ACC112 (cell line): ENCODE data around the gene COLQ.
"Not testable (repeated sequence)": the region's sequence is repeated elsewhere in the genome, so short reads cannot be mapped to it uniquely, and the experiment has no call there.

Experiments
- H2AFZ ChIP-seq: fragments of 200-600 bp; sonication (generic); one replicate; pipeline ENCODE4 v1.6.0; 2017; ENCODE audit warnings: antibody characterized with exemption, low read length; ENCODE audit not compliant: unreplicated experiment
- H3K27ac ChIP-seq: fragments of 200-600 bp; sonication (generic); 2 replicates; pipeline ENCODE4 v1.5.1; 2014; ENCODE audit warnings: low read depth, mild to moderate bottlenecking, antibody characterized with exemption, low read length, moderate library complexity
- H3K27me3 ChIP-seq: fragments of 200-600 bp; sonication (generic); 2 replicates; pipeline ENCODE4 v1.6.1; 2014; ENCODE audit warnings: mild to moderate bottlenecking, antibody characterized with exemption, low read length, moderate library complexity, mixed read lengths; ENCODE audit not compliant: insufficient read depth
- H3K36me3 ChIP-seq: fragments of 200-600 bp; sonication (generic); 2 replicates; pipeline ENCODE4 v1.6.1; 2016; ENCODE audit warnings: mild to moderate bottlenecking, antibody characterized with exemption, low read length, moderate library complexity, mixed read lengths; ENCODE audit not compliant: insufficient read depth
- H3K4me1 ChIP-seq: fragments of 200-600 bp; sonication (generic); one replicate; pipeline ENCODE4 v1.6.1; 2016; ENCODE audit warnings: low read length, mixed read lengths; ENCODE audit not compliant: insufficient read depth, unreplicated experiment, control insufficient read depth
- H3K4me3 ChIP-seq: fragments of 200-600 bp; sonication (generic); 2 replicates; pipeline ENCODE4 v1.5.1; 2014; ENCODE audit warnings: mild to moderate bottlenecking, low read depth, low read length
- H3K79me2 ChIP-seq: fragments of 200-600 bp; sonication (generic); one replicate; pipeline ENCODE4 v1.6.0; 2016; ENCODE audit warnings: low read length; ENCODE audit not compliant: control insufficient read depth, unreplicated experiment, insufficient read depth

The COLQ gene

GRCh38 chr3:15492847-15493360, 28.6 kb downstream of the COLQ start:
- Histone ChIP-seq H3K4me1 (no peaks in the 10 kb centered on the region), H2AFZ (no peak overlapping the region), H3K4me3 (no peak overlapping the region), H3K27ac (no peak overlapping the region), H3K79me2 (no peaks in the 10 kb centered on the region), H3K36me3 (no peaks in the 10 kb centered on the region), H3K27me3 (no peaks in the 10 kb centered on the region)

- Histone ChIP-seq H3K27me3 (no peaks in the 10 kb centered on the region), H3K27ac (no peak overlapping the region), H3K4me3 (no peak overlapping the region), H3K4me1 (no peaks in the 10 kb centered on the region), H3K36me3 (no peaks in the 10 kb centered on the region), H3K79me2 (no peaks in the 10 kb centered on the region), H2AFZ (no peak overlapping the region)
Observed at GRCh38 chr3:15491143-15491542, 30.4 kb downstream of the COLQ start.

DNA sequence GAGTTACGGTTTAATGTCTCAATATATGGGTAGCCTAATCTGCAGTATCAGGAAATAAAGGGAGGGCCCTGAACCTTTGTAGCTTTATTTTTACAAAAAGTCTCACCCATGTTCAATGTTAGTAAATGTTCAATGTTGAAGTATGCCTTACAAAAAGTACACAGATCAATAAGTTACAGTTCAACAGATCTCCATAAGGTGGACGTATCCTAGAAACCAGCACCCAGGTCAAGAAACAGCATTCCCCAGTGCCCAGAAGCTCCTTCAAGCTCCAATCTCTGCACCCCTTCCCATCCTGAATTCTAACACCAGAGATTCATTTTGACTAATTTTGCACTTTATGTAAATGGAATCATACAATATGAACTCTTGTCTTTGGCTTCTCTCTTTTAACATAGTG, 31.3 kb downstream of the COLQ start:
- Histone ChIP-seq H2AFZ (no peak overlapping the region), H3K27me3 (peaks cover 4% of the 10 kb centered on the region; the same call in 1 of the 2 replicates)

GRCh38 chr3:15488002-15488401, 33.5 kb downstream of the COLQ start:
- H3K4me1 ChIP-seq, result no peaks in the 10 kb centered on the region
- no peak overlapping the region for H2AFZ ChIP-seq
- H3K4me3 ChIP-seq, result no peak overlapping the region
- no peaks in the 10 kb centered on the region for H3K36me3 ChIP-seq
- H3K27ac ChIP-seq, result no peak overlapping the region
- H3K79me2 ChIP-seq, result no peaks in the 10 kb centered on the region
- H3K27me3 ChIP-seq, result peaks cover 4% of the 10 kb centered on the region

More for the DNA sequence above, 31.3 kb downstream of the COLQ start:
- H3K36me3 ChIP-seq, result no peaks in the 10 kb centered on the region
- H3K79me2 ChIP-seq, result no peaks in the 10 kb centered on the region
- no peak overlapping the region for H3K27ac ChIP-seq
- no peak overlapping the region for H3K4me3 ChIP-seq
- no peaks in the 10 kb centered on the region for H3K4me1 ChIP-seq

DNA sequence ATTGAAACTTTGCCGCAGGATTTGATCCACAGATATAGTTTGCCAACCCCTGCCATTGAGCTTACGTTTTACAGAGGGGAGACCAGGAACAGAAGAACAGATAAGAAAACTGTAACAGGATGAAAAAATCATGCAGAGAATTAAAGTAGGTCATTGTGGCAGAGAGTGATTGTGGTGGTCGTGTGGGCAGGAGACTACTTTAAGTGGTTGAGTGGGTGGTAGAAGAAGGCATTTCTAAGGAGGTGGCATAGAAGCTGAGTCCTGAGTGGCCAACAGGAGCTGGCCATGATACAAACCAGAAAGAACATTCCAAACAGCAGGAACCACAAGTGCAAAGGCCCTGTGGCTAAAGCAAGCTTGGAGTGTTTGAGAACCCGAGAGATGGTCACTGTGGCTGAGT, 34.5 kb downstream of the COLQ start:
- no peak overlapping the region for H3K4me3 ChIP-seq

DNA sequence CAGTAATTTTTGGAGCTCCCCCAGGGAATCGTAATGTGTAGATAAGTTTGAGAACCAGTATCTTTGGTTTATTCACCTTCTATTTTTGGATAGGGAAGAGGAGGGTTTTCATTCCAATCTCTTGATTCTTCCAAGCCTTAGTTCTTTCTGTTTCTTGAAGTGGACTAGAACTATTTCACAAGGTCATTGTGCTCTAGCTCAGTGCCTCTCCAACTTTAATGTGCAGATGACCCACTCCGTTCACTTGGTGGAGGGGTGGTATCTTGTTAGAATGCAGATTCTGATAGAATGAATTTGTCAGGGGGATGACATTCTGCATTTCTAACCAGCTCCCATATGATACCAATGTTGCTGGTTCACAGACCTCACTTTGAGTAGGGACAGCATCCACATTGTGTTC, 35.5 kb downstream of the COLQ start:
- peaks cover 4% of the 10 kb centered on the region for H3K27me3 ChIP-seq
- no peak overlapping the region for H3K4me3 ChIP-seq
- H3K4me1 ChIP-seq, result no peaks in the 10 kb centered on the region
- no peaks in the 10 kb centered on the region for H3K36me3 ChIP-seq
- H3K79me2 ChIP-seq, result no peaks in the 10 kb centered on the region
- no peak overlapping the region for H2AFZ ChIP-seq
- H3K27ac ChIP-seq, result no peak overlapping the region

More for the DNA sequence above, 34.5 kb downstream of the COLQ start:
- Histone ChIP-seq H3K27me3 (peaks cover 4% of the 10 kb centered on the region), H3K79me2 (no peaks in the 10 kb centered on the region), H3K4me1 (no peaks in the 10 kb centered on the region), H3K36me3 (no peaks in the 10 kb centered on the region), H3K27ac (no peak overlapping the region), H2AFZ (no peak overlapping the region)

GRCh38 chr3:15484551-15484950, 37.0 kb downstream of the COLQ start:
- not testable (repeated sequence) for H2AFZ ChIP-seq

GRCh38 chr3:15479400-15480224, 41.9 kb downstream of the COLQ start:
- Histone ChIP-seq H2AFZ (no peak overlapping the region), H3K4me3 (no peak overlapping the region), H3K27me3 (peaks cover 4% of the 10 kb centered on the region), H3K79me2 (no peaks in the 10 kb centered on the region), H3K36me3 (no peaks in the 10 kb centered on the region), H3K27ac (no peak overlapping the region), H3K4me1 (no peaks in the 10 kb centered on the region)

More at GRCh38 chr3:15484551-15484950, 37.0 kb downstream of the COLQ start:
- not testable (repeated sequence) for H3K27ac ChIP-seq, H3K79me2 ChIP-seq, H3K27me3 ChIP-seq, H3K4me3 ChIP-seq, H3K36me3 ChIP-seq, H3K4me1 ChIP-seq

- Histone ChIP-seq H3K36me3 (no peaks in the 10 kb centered on the region), H3K27ac (no peak overlapping the region), H3K79me2 (no peaks in the 10 kb centered on the region), H3K4me3 (no peak overlapping the region), H3K27me3 (peaks cover 4% of the 10 kb centered on the region; the same call in 1 of the 2 replicates), H2AFZ (no peak overlapping the region), H3K4me1 (no peaks in the 10 kb centered on the region)
Observed at GRCh38 chr3:15478640-15478979, 42.9 kb downstream of the COLQ start.

GRCh38 chr3:15477951-15478639, 43.4 kb downstream of the COLQ start:
- Histone ChIP-seq H3K4me3 (no peak overlapping the region), H3K79me2 (no peaks in the 10 kb centered on the region), H3K36me3 (no peaks in the 10 kb centered on the region), H3K4me1 (no peaks in the 10 kb centered on the region), H2AFZ (no peak overlapping the region), H3K27ac (no peak overlapping the region), H3K27me3 (peaks cover 4% of the 10 kb centered on the region; the same call in 1 of the 2 replicates)

GRCh38 chr3:15476378-15476777, 45.1 kb downstream of the COLQ start:
- Histone ChIP-seq H3K4me3 (no peak overlapping the region), H3K27ac (no peak overlapping the region), H3K27me3 (peaks cover 4% of the 10 kb centered on the region; the same call in 1 of the 2 replicates), H3K79me2 (no peaks in the 10 kb centered on the region), H3K36me3 (no peaks in the 10 kb centered on the region), H2AFZ (no peak overlapping the region), H3K4me1 (no peaks in the 10 kb centered on the region)
